GM18499 (cell line): ENCODE results near the gene CSRNP3.

Experiments
- ATAC-seq: cut with Tn5 transposase; IDR thresholded peaks from one replicate; pipeline ENCODE4 v1.9.1; 2021; ENCODE audit warnings: moderate number of reproducible peaks; ENCODE audit not compliant: insufficient read depth, unreplicated experiment

Gene CSRNP3

DNA sequence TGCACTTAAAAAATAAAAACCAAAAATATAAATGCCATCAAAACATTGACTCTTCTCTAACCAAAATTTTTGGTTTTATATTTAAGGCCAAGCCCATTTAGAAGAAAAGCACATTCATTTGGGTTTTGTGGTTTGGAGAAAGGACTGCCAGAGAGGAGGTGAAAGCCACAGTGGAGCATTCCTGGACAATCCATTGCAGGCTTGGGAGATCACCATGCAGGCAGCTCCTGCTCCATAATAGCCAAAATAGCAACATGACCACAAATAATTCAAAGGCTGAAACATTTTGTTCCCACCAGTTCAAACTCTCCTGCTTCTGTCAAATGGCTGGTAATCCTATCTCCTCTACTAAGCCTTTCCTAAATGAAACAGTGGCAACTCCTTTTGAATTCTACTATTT is 251.0 kb downstream of the CSRNP3 start:
- no peak for ATAC-seq

DNA sequence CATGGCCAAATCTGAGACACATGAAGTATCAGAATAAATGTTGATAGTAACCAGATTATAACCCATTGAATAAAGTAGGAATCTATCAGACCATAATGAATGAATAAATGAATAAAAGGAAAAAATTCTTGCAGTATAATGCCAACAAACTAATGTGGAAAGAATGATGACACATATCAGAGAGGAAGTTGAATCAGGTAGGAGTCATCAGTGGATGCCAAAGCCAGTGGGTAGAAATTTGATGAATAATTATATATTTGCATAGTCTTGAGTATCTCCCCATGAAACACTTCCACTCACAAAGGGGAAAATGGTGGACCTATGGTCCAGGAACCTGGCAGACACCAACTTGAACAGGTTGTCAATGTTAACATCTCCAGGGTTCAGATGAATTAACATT is 255.9 kb downstream of the CSRNP3 start:
- no peak for ATAC-seq
